ENCODE data around the gene NKX2-1. TPM values are rescaled to one million over a fixed set of nuclear protein-coding genes. Genes with fewer than 3 reads are reported as not detected.

Gene NKX2-1
- total and polyA plus RNA-seq, 2 of the 13 experiments (the other 11 are each of a cell fraction or from before 2014, with no cell fraction given): not detected

GRCh38 chr14:36498938-36499337 is 21.1 kb downstream of the NKX2-1 start:
- ATAC-seq: no peak
- WGBS (ENCODE audit: low lambda C conversion rate): 3% methylated on average over 2 of the region's 2 CpGs
- TF ChIP-seq CCDC6 (CRISPR knock-in tag; IDR thresholded peaks at IDR 0.05): no peak
- TF ChIP-seq PAXIP1 (CRISPR knock-in tag; conservative IDR thresholded peaks at IDR 0.05): no peak
- no peak for TF ChIP-seq ZBTB43 (CRISPR knock-in tag; conservative IDR thresholded peaks at IDR 0.05)
- TF ChIP-seq ZNF414 (CRISPR knock-in tag; IDR thresholded peaks at IDR 0.05): no peak
- TF ChIP-seq ZNF724P (CRISPR knock-in tag; IDR thresholded peaks at IDR 0.05; ENCODE audit: borderline replicate concordance): no peak
- no peak for TF ChIP-seq SALL2 (CRISPR knock-in tag; IDR thresholded peaks at IDR 0.05)
- TF ChIP-seq ZBTB49 (CRISPR knock-in tag; IDR thresholded peaks at IDR 0.05; ENCODE audit: borderline replicate concordance): no peak
- no peak for TF ChIP-seq TGIF2 (CRISPR knock-in tag; IDR thresholded peaks at IDR 0.05)
- no peak for TF ChIP-seq HHEX (CRISPR knock-in tag; IDR thresholded peaks at IDR 0.05)
- no peak for TF ChIP-seq ZFX (CRISPR knock-in tag; IDR thresholded peaks at IDR 0.05; ENCODE audit: low read depth)
- TF ChIP-seq CERS6 (CRISPR knock-in tag; IDR thresholded peaks at IDR 0.05): no peak
- no peak for TF ChIP-seq MED13 (CRISPR knock-in tag; IDR thresholded peaks at IDR 0.05)
- TF ChIP-seq KLF6 (CRISPR knock-in tag; IDR thresholded peaks at IDR 0.05): no peak
- no peak for TF ChIP-seq ZNF501 (CRISPR knock-in tag; IDR thresholded peaks at IDR 0.05)
- TF ChIP-seq ZNF343 (CRISPR knock-in tag; IDR thresholded peaks at IDR 0.05): no peak
- no peak for TF ChIP-seq RELA (CRISPR knock-in tag; IDR thresholded peaks at IDR 0.05)
- no peak for TF ChIP-seq CCAR2 (optimal IDR thresholded peaks at IDR 0.05; ENCODE audit: low read depth, low read length)
- no peak for TF ChIP-seq ETV5 (CRISPR knock-in tag; IDR thresholded peaks at IDR 0.05; ENCODE audit: borderline replicate concordance)

More at GRCh38 chr14:36498938-36499337, 21.1 kb downstream of the NKX2-1 start:
- in situ Hi-C loops (cut with HindIII; ENCODE audit: extremely low pct_ligation_motif_present, low pct_unique_long_range_greater_than_20kb): no loop called here
- no peak overlapping the region for H3K27ac ChIP-seq (ENCODE audit: extremely low read length, insufficient read depth, low read length)
- FAIRE-seq (no peak), DNase-seq (ENCODE audit: low spot score) (no peak)
- peaks cover 2 to 17% of the 10 kb centered on the region in 2 experiments; a peak in 4 of 5 replicates for H3K27me3 ChIP-seq (ENCODE audit: control insufficient read depth in 1 of 2, insufficient read depth in 2 of 2, low read length in 2 of 2)
- no peaks in the 10 kb centered on the region for H3K36me3 ChIP-seq (replicated peaks in 1 of 2; ENCODE audit: control insufficient read depth in 1 of 2, insufficient read depth in 2 of 2, low read length in 2 of 2)
- H3K4me2 ChIP-seq (ENCODE audit: low read depth, low read length): no peak overlapping the region
- no peak overlapping the region for H3K9ac ChIP-seq (ENCODE audit: insufficient read depth, low read depth, low read length)
- POLR2A ChIA-PET: no interaction called here
- H3K79me2 ChIP-seq (ENCODE audit: insufficient read depth, low read length): no peaks in the 10 kb centered on the region
- intact Hi-C loops (cut with micrococcal nuclease; ENCODE audit: unreplicated experiment): no loop called here
- H3K4me3 ChIP-seq (replicated peaks in 1 of 3; ENCODE audit: insufficient read depth in 1 of 3, low read depth in 2 of 3, low read length in 3 of 3): no peak overlapping the region
- H4K20me1 ChIP-seq (ENCODE audit: insufficient read depth, low read length): no peaks in the 10 kb centered on the region
- no TSS peak for BruUV-seq (replicated peaks)
- H2AFZ ChIP-seq (ENCODE audit: low read length): no peak overlapping the region
- no peaks in the 10 kb centered on the region for H3K4me1 ChIP-seq (ENCODE audit: insufficient read depth, low read length)
- CTCF ChIA-PET (ENCODE audit: low intra/inter-chr PET ratio, low total read pairs): no interaction called here
- no peaks in the 10 kb centered on the region for H3K9me3 ChIP-seq (ENCODE audit: low read length)

Measured in HepG2 (cell line).